HG03060 (cell line): Measurements from ENCODE around the gene RBL2.
"Not testable (repeated sequence)": the region's sequence is repeated elsewhere in the genome, so short reads cannot be mapped to it uniquely, and the experiment has no call there.

ENCODE experiments used
- ATAC-seq: cut with Tn5 transposase; IDR thresholded peaks from one replicate; pipeline ENCODE4 v1.9.1; 2021; ENCODE audit warnings: low read depth, moderate number of reproducible peaks; ENCODE audit not compliant: unreplicated experiment

The RBL2 gene

GRCh38 chr16:53434377-53435065 lies at the start of gene RBL2:
RBL2 (plus strand) TSS chr16:53434471; CDS start chr16:53434557, 86 bp downstream.
- peak; percentile 58 for ATAC-seq

- ATAC-seq = not testable (repeated sequence)
Measured at GRCh38 chr16:53384610-53385009, 49.7 kb upstream of the RBL2 start.

- no peak for ATAC-seq
Measured at GRCh38 chr16:53404959-53405358, 29.3 kb upstream of the RBL2 start.

- no peak for ATAC-seq
Measured at GRCh38 chr16:53412549-53412948, 21.7 kb upstream of the RBL2 start.

- no peak for ATAC-seq
Measured at GRCh38 chr16:53413864-53414263, 20.4 kb upstream of the RBL2 start.

GRCh38 chr16:53414381-53414780 lies 19.9 kb upstream of the RBL2 start:
- ATAC-seq = no peak

GRCh38 chr16:53415504-53415903 lies 18.8 kb upstream of the RBL2 start:
- no peak for ATAC-seq

- no peak for ATAC-seq
Measured at GRCh38 chr16:53417011-53417410, 17.3 kb upstream of the RBL2 start.

- no peak for ATAC-seq
Measured at GRCh38 chr16:53417976-53418375, 16.3 kb upstream of the RBL2 start.

GRCh38 chr16:53419383-53419709 lies 14.9 kb upstream of the RBL2 start:
- not testable (repeated sequence) for ATAC-seq

GRCh38 chr16:53421248-53421647 lies 13.0 kb upstream of the RBL2 start:
- ATAC-seq = no peak

- not testable (repeated sequence) for ATAC-seq
Measured at GRCh38 chr16:53423968-53424367, 10.3 kb upstream of the RBL2 start.

GRCh38 chr16:53428681-53429080 lies 5.6 kb upstream of the RBL2 start:
- no peak for ATAC-seq

- no peak for ATAC-seq
Measured at GRCh38 chr16:53429221-53429943, 4.9 kb upstream of the RBL2 start.

GRCh38 chr16:53430363-53430762 lies 3.9 kb upstream of the RBL2 start:
- ATAC-seq = no peak

GRCh38 chr16:53433509-53433908 lies 762 bp upstream of the RBL2 start:
- no peak for ATAC-seq

GRCh38 chr16:53433930-53434376 lies 318 bp upstream of the RBL2 start:
- ATAC-seq = no peak

GRCh38 chr16:53435066-53435688 lies 906 bp downstream of the RBL2 start:
- ATAC-seq = peak; percentile 85

GRCh38 chr16:53440125-53440524 lies 5.9 kb downstream of the RBL2 start:
- no peak for ATAC-seq

GRCh38 chr16:53445534-53445933 lies 11.3 kb downstream of the RBL2 start:
- ATAC-seq = no peak

GRCh38 chr16:53446090-53446489 lies 11.8 kb downstream of the RBL2 start:
- no peak for ATAC-seq
